Cerebellar cortex (tissue), 1 donor: ENCODE results near the gene LGALS3BP.

ENCODE experiments used
- DNase-seq: peaks from one replicate; pipeline ENCODE4 v3.0.0-alpha.2; 2015; ENCODE audit warnings: low spot score

Gene LGALS3BP

GRCh38 chr17:78939615-78940014, 40.1 kb downstream of the LGALS3BP start:
- no peak for DNase-seq

GRCh38 chr17:78937561-78937960, 42.2 kb downstream of the LGALS3BP start:
- no peak for DNase-seq

- no peak for DNase-seq
Observed at GRCh38 chr17:78935419-78936323, 44.1 kb downstream of the LGALS3BP start.

GRCh38 chr17:78934681-78935418, 44.9 kb downstream of the LGALS3BP start:
- DNase-seq, result no peak

GRCh38 chr17:78933959-78934568, 45.7 kb downstream of the LGALS3BP start:
- DNase-seq, result peak; percentile 84

- DNase-seq, result peak; percentile 44
Observed at GRCh38 chr17:78933025-78933958, 46.4 kb downstream of the LGALS3BP start.

- DNase-seq, result no peak
Observed at GRCh38 chr17:78929908-78930775, 49.6 kb downstream of the LGALS3BP start.

- DNase-seq, result peak; percentile 51
Observed at GRCh38 chr17:78925662-78926555, 53.8 kb downstream of the LGALS3BP start.

- peak; percentile 62 for DNase-seq
Observed at GRCh38 chr17:78925234-78925633, 54.5 kb downstream of the LGALS3BP start, which contains the start of gene TIMP2. TIMP2 (minus strand) TSS chr17:78925387; CDS start chr17:78925088, 299 bp downstream.

GRCh38 chr17:78924481-78925151, 55.1 kb downstream of the LGALS3BP start:
- DNase-seq, result no peak

- no peak for DNase-seq
Observed at GRCh38 chr17:78923660-78924453, 55.9 kb downstream of the LGALS3BP start.

GRCh38 chr17:78922816-78923498, 56.8 kb downstream of the LGALS3BP start:
- no peak for DNase-seq

GRCh38 chr17:78921437-78921971, 58.2 kb downstream of the LGALS3BP start:
- DNase-seq, result peak; percentile 92
